OCI-LY1 (cell line): ENCODE measurements around the gene TSPYL1.

Experiments used
- H2AFZ ChIP-seq: fragments of 200-600 bp; sonication (generic), shearing (Covaris generic); 2 replicates; pipeline ENCODE4 v1.6.0; 2014; ENCODE audit warnings: antibody characterized with exemption, mild to moderate bottlenecking, low read length
- H3F3A ChIP-seq: fragments of 200-600 bp; sonication (generic), shearing (Covaris generic); 2 replicates; pipeline ENCODE4 v1.6.0; 2014; ENCODE audit warnings: mild to moderate bottlenecking, antibody characterized with exemption, low read length, moderate library complexity; ENCODE audit not compliant: insufficient read depth
- H3K27ac ChIP-seq: fragments of 200-600 bp; sonication (generic); 2 replicates; pipeline ENCODE4 v1.5.1; 2014; ENCODE audit warnings: low read length, mixed run types, mild to moderate bottlenecking, low read depth; ENCODE audit not compliant: poor library complexity, severe bottlenecking
- H3K27me3 ChIP-seq: fragments of 200-600 bp; sonication (generic); 2 replicates; pipeline ENCODE4 v1.6.0; 2014; ENCODE audit warnings: antibody characterized with exemption, mild to moderate bottlenecking, low read length, moderate library complexity; ENCODE audit not compliant: insufficient read depth
- H3K36me3 ChIP-seq: fragments of 200-600 bp; sonication (generic); 2 replicates; pipeline ENCODE4 v1.6.1; 2014; ENCODE audit warnings: mild to moderate bottlenecking, antibody characterized with exemption, low read length, moderate library complexity, mixed read lengths; ENCODE audit not compliant: insufficient read depth
- H3K4me1 ChIP-seq: fragments of 200-600 bp; sonication (generic); 2 replicates; pipeline ENCODE4 v1.5.1; 2014; ENCODE audit warnings: mild to moderate bottlenecking, low read length, moderate library complexity; ENCODE audit not compliant: insufficient read depth, severe bottlenecking
- H3K4me2 ChIP-seq: fragments of 200-600 bp; sonication (generic), shearing (Covaris generic); 2 replicates; pipeline ENCODE4 v1.6.1; 2014; ENCODE audit warnings: low read length
- H3K4me3 ChIP-seq: fragments of 200-600 bp; sonication (generic); 2 replicates; pipeline ENCODE4 v1.5.1; 2014; ENCODE audit warnings: low read length, low read depth, mild to moderate bottlenecking, mixed read lengths; ENCODE audit not compliant: poor library complexity, severe bottlenecking
- H3K79me2 ChIP-seq: fragments of 200-600 bp; shearing (Covaris generic); 2 replicates; pipeline ENCODE4 v1.6.1; 2016; ENCODE audit warnings: mixed run types, low read length, mixed read lengths; ENCODE audit not compliant: insufficient read depth
- H3K9ac ChIP-seq: fragments of 200-600 bp; sonication (generic), shearing (Covaris generic); 2 replicates; pipeline ENCODE4 v1.6.1; 2014; ENCODE audit warnings: mild to moderate bottlenecking, low read length, mixed read lengths
- H3K9me2 ChIP-seq: fragments of 200-600 bp; sonication (generic), shearing (Covaris generic); 2 replicates; pipeline ENCODE4 v1.6.1; 2014; ENCODE audit warnings: low read depth, mild to moderate bottlenecking, low read length, mixed read lengths
- H3K9me3 ChIP-seq: fragments of 200-600 bp; shearing (Covaris generic); 2 replicates; pipeline ENCODE4 v1.6.1; 2014; ENCODE audit warnings: low read length, mixed read lengths
- H4K20me1 ChIP-seq: fragments of 200-600 bp; sonication (generic), shearing (Covaris generic); 2 replicates; pipeline ENCODE4 v1.6.0; 2016; ENCODE audit warnings: mild to moderate bottlenecking, low read length; ENCODE audit not compliant: insufficient read depth
- EZH2 ChIP-seq: fragments of 200-600 bp; sonication (generic), shearing (Covaris generic); IDR thresholded peaks from 2 replicates; pipeline ENCODE4 v1.8.0; 2017; ENCODE audit warnings: borderline replicate concordance, mixed run types, mild to moderate bottlenecking, antibody characterized with exemption, low read length, moderate library complexity, mixed read lengths
- TF ChIP-seq, protein P1 (sequence below): fragments of 200-600 bp; sonication (generic), shearing (Covaris generic); IDR thresholded peaks from 2 replicates; pipeline ENCODE4 v1.5.1; 2017; ENCODE audit warnings: mild to moderate bottlenecking, antibody characterized with exemption, low read length, moderate library complexity, mixed read lengths

TSPYL1 gene

GRCh38 chr6:116238083-116238482, 41.6 kb downstream of the TSPYL1 start:
- Histone ChIP-seq H3K9me3 (no peaks in the 10 kb centered on the region), H3K27me3 (no peaks in the 10 kb centered on the region), H3F3A (no peaks in the 10 kb centered on the region), H3K79me2 (no peaks in the 10 kb centered on the region), H3K4me1 (no peaks in the 10 kb centered on the region), H2AFZ (no peak overlapping the region), H3K4me2 (no peak overlapping the region), H3K4me3 (no peak overlapping the region), H3K36me3 (no peaks in the 10 kb centered on the region), H3K9ac (no peak overlapping the region), H3K27ac (no peak overlapping the region), H4K20me1 (no peaks in the 10 kb centered on the region), H3K9me2 (no peaks in the 10 kb centered on the region)
- no peak for TF ChIP-seq EZH2
- TF ChIP-seq, protein P1, sequence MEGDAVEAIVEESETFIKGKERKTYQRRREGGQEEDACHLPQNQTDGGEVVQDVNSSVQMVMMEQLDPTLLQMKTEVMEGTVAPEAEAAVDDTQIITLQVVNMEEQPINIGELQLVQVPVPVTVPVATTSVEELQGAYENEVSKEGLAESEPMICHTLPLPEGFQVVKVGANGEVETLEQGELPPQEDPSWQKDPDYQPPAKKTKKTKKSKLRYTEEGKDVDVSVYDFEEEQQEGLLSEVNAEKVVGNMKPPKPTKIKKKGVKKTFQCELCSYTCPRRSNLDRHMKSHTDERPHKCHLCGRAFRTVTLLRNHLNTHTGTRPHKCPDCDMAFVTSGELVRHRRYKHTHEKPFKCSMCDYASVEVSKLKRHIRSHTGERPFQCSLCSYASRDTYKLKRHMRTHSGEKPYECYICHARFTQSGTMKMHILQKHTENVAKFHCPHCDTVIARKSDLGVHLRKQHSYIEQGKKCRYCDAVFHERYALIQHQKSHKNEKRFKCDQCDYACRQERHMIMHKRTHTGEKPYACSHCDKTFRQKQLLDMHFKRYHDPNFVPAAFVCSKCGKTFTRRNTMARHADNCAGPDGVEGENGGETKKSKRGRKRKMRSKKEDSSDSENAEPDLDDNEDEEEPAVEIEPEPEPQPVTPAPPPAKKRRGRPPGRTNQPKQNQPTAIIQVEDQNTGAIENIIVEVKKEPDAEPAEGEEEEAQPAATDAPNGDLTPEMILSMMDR = no peak

- Histone ChIP-seq H3K36me3 (no peaks in the 10 kb centered on the region), H3F3A (no peaks in the 10 kb centered on the region), H3K4me2 (no peak overlapping the region), H3K9me2 (no peaks in the 10 kb centered on the region), H2AFZ (no peak overlapping the region), H3K27me3 (no peaks in the 10 kb centered on the region), H3K27ac (no peak overlapping the region), H3K9me3 (no peaks in the 10 kb centered on the region), H3K9ac (no peak overlapping the region), H4K20me1 (no peaks in the 10 kb centered on the region), H3K4me3 (no peak overlapping the region), H3K79me2 (no peaks in the 10 kb centered on the region), H3K4me1 (no peaks in the 10 kb centered on the region)
- no peak for TF ChIP-seq EZH2
- TF ChIP-seq, protein P1 = no peak
These were observed 45.0 kb downstream of the TSPYL1 start for GRCh38 chr6:116234689-116235088.

DNA sequence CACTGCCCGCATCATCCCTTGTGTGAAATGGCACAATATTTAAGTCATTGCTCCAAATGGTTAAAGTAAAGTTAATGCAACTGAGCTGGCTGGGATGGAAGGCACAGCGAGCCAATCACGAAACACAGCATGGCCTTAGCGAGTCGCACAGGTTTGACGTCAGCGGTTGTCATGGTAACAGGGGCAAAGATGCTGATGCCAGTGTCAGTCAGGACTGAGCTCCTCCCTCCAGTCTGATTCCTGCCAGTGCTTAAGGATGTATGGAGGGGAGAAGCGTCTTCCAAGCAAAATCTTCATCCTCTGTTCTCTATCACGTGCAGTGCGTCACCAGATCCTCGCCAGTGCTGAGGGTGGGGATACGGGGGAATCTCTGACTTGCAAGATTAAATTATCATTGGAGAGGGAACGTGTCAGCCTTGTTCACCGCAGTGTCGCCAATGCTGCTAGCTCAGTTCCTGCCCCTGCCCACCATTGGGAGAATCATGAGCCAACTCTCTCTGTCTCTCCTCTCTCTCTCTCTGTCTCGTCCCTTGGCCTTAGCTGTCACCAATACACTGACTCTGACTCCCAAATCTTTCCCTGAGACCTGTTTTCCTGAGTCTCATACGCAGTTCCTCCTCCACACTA, 50.3 kb downstream of the TSPYL1 start:
- H3K9me2 ChIP-seq = no peaks in the 10 kb centered on the region
- no peaks in the 10 kb centered on the region for H3K36me3 ChIP-seq
- H4K20me1 ChIP-seq = no peaks in the 10 kb centered on the region
- TF ChIP-seq, protein P1 = no peak
- TF ChIP-seq EZH2 = no peak
- H3K4me2 ChIP-seq = no peak overlapping the region
- H3K9ac ChIP-seq = no peak overlapping the region
- no peaks in the 10 kb centered on the region for H3K9me3 ChIP-seq
- H3K4me1 ChIP-seq = no peaks in the 10 kb centered on the region
- no peak overlapping the region for H3K27ac ChIP-seq
- H2AFZ ChIP-seq = no peak overlapping the region
- H3K4me3 ChIP-seq = no peak overlapping the region
- no peaks in the 10 kb centered on the region for H3F3A ChIP-seq
- H3K79me2 ChIP-seq = no peaks in the 10 kb centered on the region
- H3K27me3 ChIP-seq = no peaks in the 10 kb centered on the region
